Dedifferentiated amniotic fluid mesenchymal stem cell (primary cell): Measurements from ENCODE around the gene SLC12A4.
"Not testable (repeated sequence)": the region's sequence is repeated elsewhere in the genome, so short reads cannot be mapped to it uniquely, and the experiment has no call there.

Experiments used
- DNase-seq: peaks from one replicate; pipeline ENCODE4 v3.0.0-alpha.2; 2016; ENCODE audit errors: extremely low spot score

The SLC12A4 gene

GRCh38 chr16:67926181-67926750, 42.2 kb downstream of the SLC12A4 start:
- no peak for DNase-seq

DNA sequence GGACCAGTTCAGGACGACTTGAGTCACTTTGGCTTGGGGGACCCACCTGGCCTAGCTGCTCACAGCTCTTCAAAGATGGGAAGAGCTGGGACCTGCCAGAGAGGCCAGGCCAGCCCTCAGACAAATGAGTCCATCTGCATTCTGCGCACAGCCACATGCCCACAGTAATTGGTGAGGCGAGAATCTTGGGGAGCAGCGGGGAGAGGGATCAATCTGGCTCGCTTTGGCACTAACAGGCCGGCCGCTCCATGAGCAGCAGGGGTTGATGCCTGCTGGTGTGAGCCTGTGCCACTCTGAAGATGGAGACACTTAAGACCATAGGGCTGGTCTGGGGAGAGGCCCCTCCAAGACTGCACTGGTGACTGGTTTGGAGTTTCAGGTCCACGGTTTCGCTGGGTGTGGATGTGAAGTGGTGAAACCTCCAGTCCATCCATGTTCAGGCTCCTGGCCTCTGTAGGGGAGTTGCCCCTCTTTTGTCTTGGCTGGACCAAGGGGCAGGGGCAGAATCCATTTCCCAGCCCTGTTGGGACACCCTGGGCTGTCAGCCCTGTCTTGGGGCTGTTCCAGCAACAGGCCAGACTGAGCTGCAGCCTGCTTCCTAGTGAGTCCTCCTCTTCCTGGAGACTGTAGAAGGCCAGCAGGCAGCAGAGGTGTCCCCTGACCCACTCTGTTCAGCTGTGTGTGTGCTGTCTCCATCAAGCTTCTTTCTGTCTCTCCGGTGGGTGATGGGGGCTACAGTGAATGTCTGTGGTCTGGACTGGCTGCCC, 44.1 kb downstream of the SLC12A4 start:
- DNase-seq = no peak

GRCh38 chr16:67923414-67924116, 44.9 kb downstream of the SLC12A4 start:
- no peak for DNase-seq

- no peak for DNase-seq
Observed at GRCh38 chr16:67922740-67923139, 45.7 kb downstream of the SLC12A4 start.

DNA sequence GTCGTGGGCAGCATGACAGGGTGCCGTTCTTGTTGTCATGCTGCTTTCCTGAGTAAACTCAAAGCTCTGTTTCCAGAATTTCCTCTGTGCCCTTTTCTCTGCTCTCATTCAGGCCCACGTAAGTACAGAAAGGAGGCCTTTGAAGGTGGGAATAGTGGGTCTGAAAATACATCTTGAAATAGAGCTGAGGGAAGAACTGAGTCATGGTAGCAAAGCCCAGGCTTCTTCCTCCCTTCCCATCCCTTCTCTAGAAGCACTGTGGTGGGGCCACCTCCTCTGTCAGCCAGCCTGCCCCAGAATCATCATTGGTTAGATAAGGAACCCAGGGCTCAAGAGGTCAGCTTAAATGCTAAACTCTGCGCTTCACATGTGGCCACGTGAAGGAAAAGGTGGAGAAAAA, 46.2 kb downstream of the SLC12A4 start:
- DNase-seq = no peak

- DNase-seq = no peak
Observed at GRCh38 chr16:67919622-67920221, 48.7 kb downstream of the SLC12A4 start.

DNA sequence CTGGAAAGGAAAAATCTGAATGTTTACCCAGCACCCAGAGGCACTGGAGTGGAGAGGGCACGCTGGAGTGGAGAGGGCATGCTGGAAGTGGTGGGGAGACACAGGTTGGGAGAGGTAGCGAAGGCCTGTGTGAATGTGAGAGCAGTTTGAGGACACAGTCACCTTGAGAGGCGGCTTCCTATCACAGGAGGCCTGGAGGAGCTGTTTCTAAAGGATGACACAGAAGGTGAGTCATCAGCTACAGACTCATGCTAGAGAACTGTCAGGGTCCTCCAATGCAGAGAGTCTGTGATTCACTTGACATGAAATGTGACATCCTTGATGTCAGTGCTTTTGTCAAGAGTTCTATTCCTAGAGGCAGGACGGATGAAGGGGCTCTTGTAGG, 50.6 kb downstream of the SLC12A4 start:
- peak; percentile 45 for DNase-seq

- DNase-seq = no peak
Observed at GRCh38 chr16:67917140-67917851, 51.1 kb downstream of the SLC12A4 start.

DNA sequence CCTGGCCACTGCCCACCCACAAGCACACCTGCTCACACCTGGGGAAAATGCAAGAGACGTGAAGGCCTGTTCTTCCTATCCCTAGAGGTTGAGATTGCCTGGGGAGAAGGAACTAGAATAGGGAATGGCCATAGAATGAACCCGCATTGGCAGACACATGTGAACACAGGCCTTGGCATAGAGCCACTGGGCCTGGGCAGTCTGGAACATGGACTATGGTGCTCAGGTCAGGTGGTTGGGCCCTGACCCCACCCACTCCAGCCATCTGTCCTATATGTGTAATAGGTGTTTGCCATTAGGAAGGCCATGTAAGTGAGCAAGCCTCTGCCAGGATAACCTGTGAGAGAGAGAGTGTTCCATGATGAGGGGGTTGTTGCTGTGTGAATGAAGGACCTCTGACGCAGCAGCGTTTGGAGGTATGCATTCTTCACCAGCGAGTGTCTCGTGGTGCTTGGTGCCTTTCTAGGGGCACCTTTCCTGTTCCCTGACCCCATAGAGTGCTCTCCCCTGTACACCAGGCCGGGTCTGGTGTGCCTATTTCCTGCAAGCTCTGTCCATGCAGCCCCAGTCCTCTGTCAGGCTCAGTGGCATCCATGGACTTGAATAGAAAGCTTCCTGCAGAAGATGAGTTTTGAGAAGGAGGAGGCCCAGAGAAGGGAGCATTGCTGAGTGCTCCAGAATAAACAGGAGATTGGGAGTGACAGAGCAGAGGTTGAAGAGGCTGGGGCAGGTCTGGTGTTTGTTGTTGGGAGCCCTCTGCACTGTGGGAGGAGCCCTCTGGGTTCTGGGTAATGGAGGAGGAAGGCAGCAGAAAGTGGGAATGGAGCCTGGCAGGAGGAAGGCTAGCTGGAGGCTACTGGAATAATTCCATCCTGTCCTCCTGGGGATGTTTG, 52.4 kb downstream of the SLC12A4 start:
- no peak for DNase-seq

DNA sequence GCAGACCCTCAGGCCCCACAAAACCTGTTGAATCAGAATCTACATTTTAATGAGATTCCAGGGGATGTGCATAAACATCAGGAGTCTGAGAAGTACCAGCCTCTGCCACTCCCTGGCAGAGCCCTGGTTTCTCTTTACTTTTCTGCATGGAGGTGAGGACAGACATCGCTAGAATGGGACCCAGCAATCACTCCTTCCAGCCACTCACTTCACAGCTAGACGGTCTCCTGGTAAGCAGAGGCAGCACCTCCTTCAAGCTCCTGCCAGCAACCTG, 53.0 kb downstream of the SLC12A4 start:
- not testable (repeated sequence) for DNase-seq

- DNase-seq = no peak
Observed at GRCh38 chr16:67914758-67915495, 53.5 kb downstream of the SLC12A4 start.

DNA sequence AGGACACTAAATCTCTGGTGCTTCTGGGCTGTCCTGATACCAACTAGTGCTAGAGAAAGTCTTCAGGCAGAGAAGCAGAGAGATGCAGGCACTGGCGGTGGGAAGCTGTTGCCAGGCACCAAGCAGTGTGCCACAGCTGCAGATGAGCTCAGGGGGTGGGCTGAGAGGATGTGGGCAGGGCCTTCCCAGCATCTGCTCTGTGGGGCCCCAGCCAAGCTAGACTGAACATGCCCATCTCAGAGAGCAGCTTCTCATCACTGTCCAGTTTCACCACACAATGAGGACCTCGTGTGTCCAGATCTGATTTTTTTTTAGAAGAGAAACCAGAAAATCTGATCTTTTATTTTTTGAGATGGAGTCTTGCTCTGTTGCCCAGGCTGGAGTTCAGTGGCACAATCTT, 58.3 kb downstream of the SLC12A4 start:
- no peak for DNase-seq

DNA sequence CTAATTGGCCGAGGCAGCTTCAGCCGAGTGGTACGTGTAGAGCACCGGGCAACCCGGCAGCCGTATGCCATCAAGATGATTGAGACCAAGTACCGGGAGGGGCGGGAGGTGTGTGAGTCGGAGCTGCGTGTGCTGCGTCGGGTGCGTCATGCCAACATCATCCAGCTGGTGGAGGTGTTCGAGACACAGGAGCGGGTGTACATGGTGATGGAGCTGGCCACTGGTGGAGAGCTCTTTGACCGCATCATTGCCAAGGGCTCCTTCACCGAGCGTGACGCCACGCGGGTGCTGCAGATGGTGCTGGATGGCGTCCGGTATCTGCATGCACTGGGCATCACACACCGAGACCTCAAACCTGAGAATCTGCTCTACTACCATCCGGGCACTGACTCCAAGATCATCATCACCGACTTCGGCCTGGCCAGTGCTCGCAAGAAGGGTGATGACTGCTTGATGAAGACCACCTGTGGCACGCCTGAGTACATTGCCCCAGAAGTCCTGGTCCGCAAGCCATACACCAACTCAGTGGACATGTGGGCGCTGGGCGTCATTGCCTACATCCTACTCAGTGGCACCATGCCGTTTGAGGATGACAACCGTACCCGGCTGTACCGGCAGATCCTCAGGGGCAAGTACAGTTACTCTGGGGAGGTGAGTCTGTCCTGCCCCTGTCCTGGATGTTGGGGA, 59.2 kb downstream of the SLC12A4 start:
- DNase-seq = no peak

GRCh38 chr16:67907397-67908180, 60.8 kb downstream of the SLC12A4 start:
- DNase-seq = no peak

DNA sequence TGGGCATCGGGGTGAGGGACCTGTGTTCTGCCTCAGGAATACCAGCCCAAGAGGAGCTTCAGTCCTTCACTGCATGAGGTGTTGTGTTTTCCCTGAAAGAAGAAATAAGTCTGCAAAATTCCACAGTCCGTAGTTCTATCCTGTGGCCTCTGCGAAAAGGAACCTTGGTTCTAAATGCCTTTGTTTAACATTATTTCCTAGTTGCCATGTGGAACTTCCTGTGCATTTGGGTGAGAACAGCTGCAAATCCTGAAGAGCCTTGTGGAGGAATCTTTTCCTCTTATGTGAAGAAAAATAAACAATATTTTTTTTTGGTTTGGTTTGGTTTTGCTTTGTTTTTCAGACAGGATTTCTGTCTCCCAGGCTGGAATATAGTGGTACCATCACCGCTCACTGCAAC, 65.6 kb downstream of the SLC12A4 start:
- no peak for DNase-seq

- no peak for DNase-seq
Observed at GRCh38 chr16:67901734-67902133, 66.7 kb downstream of the SLC12A4 start.

DNA sequence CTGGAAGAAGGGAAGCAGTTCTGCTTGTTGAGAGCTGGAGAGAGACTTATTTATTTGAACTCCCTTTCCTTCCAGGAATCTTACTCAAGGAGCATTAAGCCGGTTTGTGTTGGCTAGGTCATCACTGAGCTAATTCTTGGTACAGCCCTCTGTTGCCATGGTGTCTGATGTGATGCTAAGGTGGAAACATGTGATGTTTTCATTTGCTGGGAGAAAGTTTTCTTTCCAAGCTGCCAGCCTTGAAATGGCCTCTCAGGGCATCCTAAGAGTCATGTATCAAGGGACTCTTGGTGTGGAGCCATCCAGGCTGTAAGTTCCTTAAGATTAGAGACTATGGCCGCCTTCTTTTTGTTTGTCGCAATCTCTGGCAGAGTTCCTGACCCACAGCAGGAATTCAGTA, 71.2 kb downstream of the SLC12A4 start:
- DNase-seq = no peak

GRCh38 chr16:67893743-67894399, 74.6 kb downstream of the SLC12A4 start:
- DNase-seq = no peak
